B cell (primary cell): Measurements from ENCODE around the gene LSM12. TPM values are rescaled to one million over a fixed set of nuclear protein-coding genes. Genes with fewer than 3 reads are reported as not detected.
"Not testable (repeated sequence)": the region's sequence is repeated elsewhere in the genome, so short reads cannot be mapped to it uniquely, and the experiment has no call there.

Experiments used
- ATAC-seq: fragments of 200-7000 bp; cut with Tn5 transposase; one replicate; pipeline ENCODE4 v1.10.0; 2021; ENCODE audit warnings: low read depth, mild to moderate bottlenecking, moderate number of reproducible peaks, moderate library complexity
- CTCF ChIA-PET: fragments of 350-600 bp; sonication (Branson Sonifier 250); formaldehyde crosslinking; loops from one replicate; lab custom pipeline; 2021; ENCODE audit warnings: antibody characterized with exemption, inconsistent platforms; lab: Charles Lee
- POLR2A ChIA-PET: fragments of 350-600 bp; sonication (Branson Sonifier 250); formaldehyde crosslinking; loops from one replicate; lab custom pipeline; 2021; ENCODE audit warnings: antibody characterized with exemption; lab: Charles Lee
- DNase-seq: peaks from one replicate; pipeline ENCODE4 v3.0.0; 2013
- H2AFZ ChIP-seq: 2 replicates; pipeline ENCODE4 v1.6.1; 2012; ENCODE audit warnings: mild to moderate bottlenecking, low read depth, low read length; ENCODE audit not compliant: insufficient read depth, poor library complexity, severe bottlenecking
- H3K27ac ChIP-seq, 2 donors: 1 replicate in 1 of 2; 2 replicates in 1 of 2; pipeline ENCODE4 v1.5.1; 2012 to 2013; ENCODE audit warnings: low read length in 2 of 2, mild to moderate bottlenecking in 2 of 2, moderate library complexity in 1 of 2
- H3K27me3 ChIP-seq, 4 experiments: fragments of 200-600 bp in 1 of 4; sonication (generic) in 1 of 4; replicated peaks in 1 of 4; 1 replicate in 2 of 4; 2 replicates in 2 of 4; pipeline versions ENCODE4 v1.6.1 to v1.7.0; 2013 to 2016; ENCODE audit warnings: low read length in 3 of 4, mild to moderate bottlenecking in 2 of 4, mixed read lengths in 1 of 4, moderate library complexity in 1 of 4; ENCODE audit not compliant: insufficient read depth in 4 of 4, control insufficient read depth in 3 of 4; ENCODE audit errors: control extremely low read depth in 1 of 4
- H3K36me3 ChIP-seq, 2 experiments: replicated peaks in 1 of 2; 1 replicate in 1 of 2; 2 replicates in 1 of 2; pipeline versions ENCODE4 v1.6.1 to v1.7.1; 2013; ENCODE audit warnings: low read length in 1 of 2; ENCODE audit not compliant: insufficient read depth in 2 of 2, control insufficient read depth in 1 of 2; ENCODE audit errors: control extremely low read depth in 1 of 2, extremely low read depth in 1 of 2
- H3K4me1 ChIP-seq, 2 donors: fragments of 200-600 bp in 1 of 2; sonication (generic) in 1 of 2; 1 replicate in 1 of 2; 2 replicates in 1 of 2; pipeline versions ENCODE4 v1.5.1 to v1.6.1; 2013 to 2017; ENCODE audit warnings: low read length in 2 of 2; ENCODE audit not compliant: control insufficient read depth in 2 of 2, insufficient read depth in 2 of 2
- H3K4me2 ChIP-seq: replicated peaks from 2 replicates; pipeline ENCODE3; 2012; ENCODE audit warnings: mild to moderate bottlenecking, low read depth, low read length; ENCODE audit not compliant: poor library complexity, severe bottlenecking
- H3K4me3 ChIP-seq, 5 experiments: fragments of 200-600 bp in 1 of 5; sonication (generic) in 1 of 5; 1 replicate in 3 of 5; 2 replicates in 2 of 5; pipeline versions ENCODE4 v1.5.1 to v1.7.0; 2011 to 2016; ENCODE audit warnings: low read length in 4 of 5, mild to moderate bottlenecking in 4 of 5, low read depth in 2 of 5, control low read depth in 1 of 5, moderate library complexity in 1 of 5; ENCODE audit not compliant: insufficient read depth in 1 of 5; ENCODE audit errors: control extremely low read depth in 1 of 5, extremely low read depth in 1 of 5
- H3K79me2 ChIP-seq: fragments of 200-600 bp; sonication (generic); one replicate; pipeline ENCODE4 v1.6.0; 2016; ENCODE audit warnings: low read length; ENCODE audit not compliant: control insufficient read depth, insufficient read depth
- H3K9ac ChIP-seq: fragments of 200-600 bp; sonication (generic); 2 replicates; pipeline ENCODE4 v1.6.1; 2017; ENCODE audit warnings: mild to moderate bottlenecking, low read length, moderate library complexity
- H3K9me3 ChIP-seq, 3 donors: one replicate each; pipeline versions ENCODE4 v1.6.1 to v1.7.1; 2013; ENCODE audit warnings: low read length in 2 of 3; ENCODE audit not compliant: control insufficient read depth in 2 of 3, insufficient read depth in 1 of 3; ENCODE audit errors: control extremely low read depth in 1 of 3
- H4K20me1 ChIP-seq: 2 replicates; pipeline ENCODE4 v1.6.0; 2012; ENCODE audit warnings: mild to moderate bottlenecking, low read length; ENCODE audit not compliant: insufficient read depth, control insufficient read depth, poor library complexity, severe bottlenecking
- H3K27ac Mint-ChIP-seq: one replicate; pipeline ENCODE4 v1.8.0; 2021; ENCODE audit warnings: mixed read lengths
- H3K27me3 Mint-ChIP-seq: one replicate; pipeline ENCODE4 v1.8.0; 2021; ENCODE audit warnings: mixed read lengths
- H3K4me1 Mint-ChIP-seq: one replicate; pipeline ENCODE4 v1.8.0; 2021; ENCODE audit warnings: mixed read lengths
- H3K4me3 Mint-ChIP-seq: one replicate; pipeline ENCODE4 v1.8.0; 2021; ENCODE audit warnings: mixed read lengths
- H3K9me3 Mint-ChIP-seq: one replicate; pipeline ENCODE4 v1.8.0; 2022; ENCODE audit warnings: mixed read lengths; ENCODE audit not compliant: insufficient read depth
- CTCF ChIP-seq: fragments of 200-600 bp; IDR thresholded peaks from one replicate; pipeline ENCODE4 v1.8.0; 2022; ENCODE audit warnings: antibody characterized with exemption, mild to moderate bottlenecking
- EZH2 ChIP-seq: IDR thresholded peaks from 2 replicates; pipeline ENCODE4 v1.6.1; 2012; ENCODE audit warnings: borderline replicate concordance, low read depth, mild to moderate bottlenecking, moderate library complexity, low read length; ENCODE audit not compliant: insufficient read depth, poor library complexity, severe bottlenecking
- WGBS: methylation state at CpG from one replicate; pipeline ENCODE4 v1.1.5; 2013; ENCODE audit warnings: missing lambda C conversion rate; ENCODE audit not compliant: insufficient coverage; 5-methylcytosine and 5-hydroxymethylcytosine counted together
- intact Hi-C: fragments of 100-400 bp; cut with micrococcal nuclease; formaldehyde crosslinking; loops from one replicate; pipeline ENCODE4 v1.10.0; 2022
- polyA plus RNA-seq: library from polyadenylated mRNA; depleted of rRNA; stranded (reverse); fragments of >200 nt; gene quantifications from 2 replicates; pipeline ENCODE4 v1.2.3, GENCODE V29; 2012
- total RNA-seq, 2 donors: library from RNA; stranded (reverse); fragments of 120-200 nt in 1 of 2; gene quantifications; 1 replicate in 1 of 2; 2 replicates in 1 of 2; pipeline versions ENCODE4 v1.2.3 to v1.2.4, GENCODE V29; 2013 to 2022

LSM12 gene
- total and polyA plus RNA-seq, 2 donors (not counting 1 experiment from before 2014, with no cell fraction given) = 16.8 to 31.2 TPM

- 90% methylated on average over 2 of the region's 2 CpGs for WGBS
- ATAC-seq (no peak), DNase-seq (no peak)
- H3K27ac Mint-ChIP-seq = no peak overlapping the region
- H3K4me3 ChIP-seq = no peak overlapping the region
- TF ChIP-seq CTCF (no peak), EZH2 (no peak)
- H3K36me3 ChIP-seq = no peaks in the 10 kb centered on the region
- CTCF ChIA-PET = interaction anchor here (0.5 kb wide), 1 partner anchor 27 kb away, joined by 5 read pairs; no protein-coding TSS in a partner anchor
- no peak overlapping the region for H3K9ac ChIP-seq
- H3K27me3 ChIP-seq = no peaks in the 10 kb centered on the region
- H3K9me3 Mint-ChIP-seq = no peaks in the 10 kb centered on the region
- H3K4me1 Mint-ChIP-seq = no peaks in the 10 kb centered on the region
- no peaks in the 10 kb centered on the region for H3K79me2 ChIP-seq
- POLR2A ChIA-PET = no interaction called here
- no peaks in the 10 kb centered on the region for H4K20me1 ChIP-seq
- H3K4me2 ChIP-seq = no peak overlapping the region
- no peaks in the 10 kb centered on the region for H3K4me1 ChIP-seq
- no peaks in the 10 kb centered on the region for H3K9me3 ChIP-seq
- intact Hi-C loops = no loop called here
- no peaks in the 10 kb centered on the region for H3K27me3 Mint-ChIP-seq
- H3K4me3 Mint-ChIP-seq = no peak overlapping the region
- no peak overlapping the region for H2AFZ ChIP-seq
- H3K27ac ChIP-seq = no peak overlapping the region
Measured at GRCh38 chr17:44022246-44022645, 44.2 kb downstream of the LSM12 start.

- CTCF ChIA-PET, H3K9me3 ChIP-seq, H3K36me3 ChIP-seq, DNase-seq, H3K9me3 Mint-ChIP-seq, H3K4me1 ChIP-seq, H3K27ac Mint-ChIP-seq, H3K79me2 ChIP-seq, H3K27me3 ChIP-seq, H3K4me3 Mint-ChIP-seq, H3K27ac ChIP-seq, H3K4me2 ChIP-seq, H4K20me1 ChIP-seq, ATAC-seq, intact Hi-C loops, H3K4me1 Mint-ChIP-seq, H2AFZ ChIP-seq, H3K9ac ChIP-seq, H3K4me3 ChIP-seq, POLR2A ChIA-PET, H3K27me3 Mint-ChIP-seq: not testable (repeated sequence)
- WGBS = 98% methylated on average over 4 of the region's 7 CpGs
Measured at GRCh38 chr17:44021227-44021626, 45.2 kb downstream of the LSM12 start.
